ENCODE results near the gene TRIM33.

- TF ChIP-seq CTCF (conservative IDR thresholded peaks at IDR 0.05; ENCODE audit: low read depth, low read length) (no peak), EZH2 (IDR thresholded peaks at IDR 0.05; ENCODE audit: borderline replicate concordance, low read depth, low read length, poor library complexity, severe bottlenecking) (no peak)
These were observed 158.2 kb downstream of the TRIM33 start for GRCh38 chr1:114352797-114353196.
